KMS-11 (cell line): ENCODE results near the gene ATP9B.

Source experiments
- H2AFZ ChIP-seq: fragments of 200-600 bp; sonication (generic); 2 replicates; pipeline ENCODE4 v1.6.1; 2016; ENCODE audit warnings: antibody characterized with exemption, mixed run types, low read depth
- H3K27ac ChIP-seq: fragments of 200-600 bp; sonication (generic); 2 replicates; pipeline ENCODE4 v1.6.1; 2016; ENCODE audit warnings: mild to moderate bottlenecking, mixed run types
- H3K27me3 ChIP-seq: fragments of 200-600 bp; sonication (generic); 2 replicates; pipeline ENCODE4 v1.6.1; 2017; ENCODE audit warnings: mild to moderate bottlenecking, low read depth, mixed run types, moderate library complexity; ENCODE audit not compliant: insufficient read depth
- H3K36me3 ChIP-seq: fragments of 200-600 bp; sonication (generic); 2 replicates; pipeline ENCODE4 v1.6.1; 2017; ENCODE audit warnings: mild to moderate bottlenecking, mixed run types; ENCODE audit not compliant: insufficient read depth
- H3K4me1 ChIP-seq: fragments of 200-600 bp; sonication (generic); 2 replicates; pipeline ENCODE4 v1.6.1; 2016; ENCODE audit warnings: mild to moderate bottlenecking, low read depth, mixed run types; ENCODE audit not compliant: poor library complexity, severe bottlenecking
- H3K4me2 ChIP-seq: fragments of 200-600 bp; sonication (generic); 2 replicates; pipeline ENCODE4 v1.7.0; 2016; ENCODE audit warnings: mild to moderate bottlenecking, mixed run types
- H3K4me3 ChIP-seq: fragments of 200-600 bp; sonication (generic); IDR thresholded peaks from 2 replicates; pipeline ENCODE4 v1.6.1; 2017; ENCODE audit warnings: low read depth, low read length, mixed read lengths; ENCODE audit not compliant: insufficient read depth
- H3K79me2 ChIP-seq: fragments of 200-600 bp; sonication (generic); 2 replicates; pipeline ENCODE4 v1.6.1; 2016; ENCODE audit warnings: low read depth, mixed run types; ENCODE audit not compliant: insufficient read depth
- H3K9ac ChIP-seq: fragments of 200-600 bp; sonication (generic); 2 replicates; pipeline ENCODE4 v1.6.1; 2016; ENCODE audit warnings: mild to moderate bottlenecking, mixed run types
- H4K20me1 ChIP-seq: fragments of 200-600 bp; sonication (generic); 2 replicates; pipeline ENCODE4 v1.6.1; 2016; ENCODE audit warnings: mild to moderate bottlenecking, mixed run types; ENCODE audit not compliant: insufficient read depth
- CTCF ChIP-seq: fragments of 200-600 bp; sonication (generic); conservative IDR thresholded peaks from 2 replicates; pipeline ENCODE4 v1.6.1; 2017; ENCODE audit warnings: low read depth, mild to moderate bottlenecking, antibody characterized with exemption, low read length, moderate library complexity, mixed read lengths

The ATP9B gene

GRCh38 chr18:79252904-79253633 is 183.9 kb downstream of the ATP9B start:
- H3K9ac ChIP-seq: no peak overlapping the region
- no peak overlapping the region for H3K4me3 ChIP-seq
- no peak overlapping the region for H2AFZ ChIP-seq
- no peaks in the 10 kb centered on the region for H3K36me3 ChIP-seq
- no peaks in the 10 kb centered on the region for H3K4me1 ChIP-seq
- no peak for TF ChIP-seq CTCF
- H3K27me3 ChIP-seq: no peaks in the 10 kb centered on the region
- no peak overlapping the region for H3K4me2 ChIP-seq
- H3K79me2 ChIP-seq: no peaks in the 10 kb centered on the region
- H4K20me1 ChIP-seq: no peaks in the 10 kb centered on the region
- H3K27ac ChIP-seq: no peak overlapping the region

GRCh38 chr18:79257480-79257879 is 188.3 kb downstream of the ATP9B start:
- H3K4me1 ChIP-seq: no peaks in the 10 kb centered on the region

GRCh38 chr18:79258447-79258846 is 189.3 kb downstream of the ATP9B start:
- H3K27ac ChIP-seq: no peak overlapping the region
- H3K4me2 ChIP-seq: no peak overlapping the region
- H3K4me3 ChIP-seq: no peak overlapping the region
- H3K27me3 ChIP-seq: no peaks in the 10 kb centered on the region
- H3K4me1 ChIP-seq: no peaks in the 10 kb centered on the region
- no peak for TF ChIP-seq CTCF
- H4K20me1 ChIP-seq: no peaks in the 10 kb centered on the region
- H3K79me2 ChIP-seq: no peaks in the 10 kb centered on the region
- no peak overlapping the region for H3K9ac ChIP-seq
- no peaks in the 10 kb centered on the region for H3K36me3 ChIP-seq
- H2AFZ ChIP-seq: no peak overlapping the region

More at GRCh38 chr18:79257480-79257879, 188.3 kb downstream of the ATP9B start:
- H3K9ac ChIP-seq: no peak overlapping the region
- no peak overlapping the region for H3K4me2 ChIP-seq
- no peak overlapping the region for H3K4me3 ChIP-seq
- no peaks in the 10 kb centered on the region for H3K79me2 ChIP-seq
- H3K36me3 ChIP-seq: no peaks in the 10 kb centered on the region
- H2AFZ ChIP-seq: no peak overlapping the region
- no peaks in the 10 kb centered on the region for H4K20me1 ChIP-seq
- no peaks in the 10 kb centered on the region for H3K27me3 ChIP-seq
- TF ChIP-seq CTCF: no peak
- no peak overlapping the region for H3K27ac ChIP-seq

- no peak for TF ChIP-seq CTCF
- Histone ChIP-seq H4K20me1 (no peaks in the 10 kb centered on the region), H3K9ac (no peak overlapping the region), H3K27me3 (no peaks in the 10 kb centered on the region), H3K4me2 (no peak overlapping the region), H3K4me1 (no peaks in the 10 kb centered on the region), H3K4me3 (no peak overlapping the region), H2AFZ (no peak overlapping the region), H3K36me3 (no peaks in the 10 kb centered on the region), H3K79me2 (no peaks in the 10 kb centered on the region), H3K27ac (no peak overlapping the region)
These were observed 190.0 kb downstream of the ATP9B start for GRCh38 chr18:79259218-79259617.
